Choroid plexus epithelial cell (primary cell): ENCODE data around the gene PRR16.
A peak's percentile ranks its signal among the peaks of the same experiment; 100 is the strongest.

Source experiments
- DNase-seq: peaks from one replicate; pipeline ENCODE4 v3.0.0-alpha.2; 2010; ENCODE audit warnings: low read depth
- H3K4me3 ChIP-seq: 2 replicates; pipeline ENCODE4 v1.5.1; 2011; ENCODE audit warnings: low read depth, mild to moderate bottlenecking, control low read depth, low read length, moderate library complexity
- CTCF ChIP-seq: conservative IDR thresholded peaks from 2 replicates; pipeline ENCODE4 v1.5.1; 2011; ENCODE audit warnings: low read depth, mild to moderate bottlenecking, control low read depth, inconsistent platforms, low read length, moderate library complexity

The PRR16 gene

GRCh38 chr5:120504057-120504456 is 40.0 kb downstream of the PRR16 start:
- no peak for TF ChIP-seq CTCF
- no peak overlapping the region for H3K4me3 ChIP-seq
- peak; percentile 36 for DNase-seq

GRCh38 chr5:120507197-120507596 is 43.1 kb downstream of the PRR16 start:
- peak; percentile 14 for DNase-seq
- TF ChIP-seq CTCF = no peak
- no peak overlapping the region for H3K4me3 ChIP-seq

GRCh38 chr5:120507800-120508463 is 43.8 kb downstream of the PRR16 start:
- peak; percentile 62 for DNase-seq
- no peak overlapping the region for H3K4me3 ChIP-seq
- TF ChIP-seq CTCF = no peak

- TF ChIP-seq CTCF = no peak
- peak; percentile 65 for DNase-seq
- no peak overlapping the region for H3K4me3 ChIP-seq
Measured at GRCh38 chr5:120509053-120509452, 45.0 kb downstream of the PRR16 start.

GRCh38 chr5:120510098-120510637 is 46.1 kb downstream of the PRR16 start:
- DNase-seq = no peak
- H3K4me3 ChIP-seq = no peak overlapping the region
- no peak for TF ChIP-seq CTCF

- no peak overlapping the region for H3K4me3 ChIP-seq
- no peak for TF ChIP-seq CTCF
- DNase-seq = no peak
Measured at GRCh38 chr5:120510994-120511686, 47.0 kb downstream of the PRR16 start.
